Thymus (tissue), 11 donors: ENCODE results near the gene SLC9A8. TPM values are rescaled to one million over a fixed set of nuclear protein-coding genes. Genes with fewer than 3 reads are reported as not detected.
"Not testable (repeated sequence)": the region's sequence is repeated elsewhere in the genome, so short reads cannot be mapped to it uniquely, and the experiment has no call there.

Experiments
- DNase-seq, 9 donors: peaks; one replicate each; pipeline ENCODE4 v3.0.0-alpha.2; 2013; ENCODE audit warnings: low spot score in 9 of 9, low read depth in 6 of 9, missing footprints in 1 of 9
- H3K27ac ChIP-seq, 2 donors: one replicate each; pipeline ENCODE4 v1.5.1; 2013; ENCODE audit warnings: control low read depth in 1 of 2, low read depth in 1 of 2, low read length in 1 of 2, mild to moderate bottlenecking in 1 of 2, moderate library complexity in 1 of 2
- H3K27me3 ChIP-seq, 2 donors: one replicate each; pipeline ENCODE4 v1.5.1; 2013; ENCODE audit warnings: low read length in 1 of 2; ENCODE audit not compliant: control insufficient read depth in 2 of 2, insufficient read depth in 1 of 2
- H3K36me3 ChIP-seq, 2 donors: one replicate each; pipeline ENCODE4 v1.5.1; 2013; ENCODE audit warnings: low read length in 1 of 2, mild to moderate bottlenecking in 1 of 2, moderate library complexity in 1 of 2; ENCODE audit not compliant: control insufficient read depth in 2 of 2, insufficient read depth in 2 of 2
- H3K4me1 ChIP-seq, 2 donors: one replicate each; pipeline ENCODE4 v1.5.1; 2013; ENCODE audit warnings: low read length in 2 of 2; ENCODE audit not compliant: control insufficient read depth in 2 of 2, insufficient read depth in 2 of 2
- H3K4me3 ChIP-seq, 2 donors: one replicate each; pipeline ENCODE4 v1.5.1; 2013; ENCODE audit warnings: low read length in 2 of 2, control low read depth in 1 of 2, mild to moderate bottlenecking in 1 of 2
- H3K9me3 ChIP-seq, 2 donors: one replicate each; pipeline ENCODE4 v1.5.1; 2013; ENCODE audit warnings: low read length in 1 of 2, mild to moderate bottlenecking in 1 of 2; ENCODE audit not compliant: control insufficient read depth in 2 of 2, insufficient read depth in 1 of 2
- WGBS: extraction: QIAGEN DNeasy Blood & Tissue Kit; methylation state at CpG from one replicate; pipeline ENCODE4 v1.1.7; 2013; 5-methylcytosine and 5-hydroxymethylcytosine counted together
- polyA plus RNA-seq: library from polyadenylated mRNA; stranded (reverse); fragments of 200-250 nt; gene quantifications from one replicate; pipeline ENCODE4 v1.2.3, GENCODE V29; 2013
- total RNA-seq: library from RNA; stranded (reverse); fragments of 120-200 nt; gene quantifications from one replicate; pipeline ENCODE4 v1.2.4, GENCODE V29; 2013
- donor health status: healthy.

SLC9A8 gene
- total and polyA plus RNA-seq, 2 donors, result 3.9 to 14.1 TPM

GRCh38 chr20:49851991-49852390 lies 39.4 kb downstream of the SLC9A8 start:
- 92% methylated on average over 7 of the region's 7 CpGs for WGBS
- Histone ChIP-seq H3K27me3 (no peaks in the 10 kb centered on the region), H3K4me1 (peaks cover 0 to 15% of the 10 kb centered on the region in 2 donors), H3K9me3 (no peaks in the 10 kb centered on the region), H3K36me3 (peaks cover 38 to 56% of the 10 kb centered on the region in 2 donors), H3K4me3 (no peak overlapping the region), H3K27ac (no peak overlapping the region)
- no peak for DNase-seq

- DNase-seq, result no peak
- WGBS, result 85% methylated on average over 8 of the region's 8 CpGs
- H3K27ac ChIP-seq, result no peak overlapping the region
- H3K27me3 ChIP-seq, result no peaks in the 10 kb centered on the region
- H3K4me3 ChIP-seq, result no peak overlapping the region
- H3K9me3 ChIP-seq, result no peaks in the 10 kb centered on the region
- H3K4me1 ChIP-seq, result peaks cover 0 to 15% of the 10 kb centered on the region in 2 donors
- H3K36me3 ChIP-seq, result peaks cover 43 to 56% of the 10 kb centered on the region in 2 donors
Observed at GRCh38 chr20:49852522-49853080, 40.0 kb downstream of the SLC9A8 start.

GRCh38 chr20:49853640-49854039 lies 41.0 kb downstream of the SLC9A8 start:
- 95% methylated on average over 5 of the region's 5 CpGs for WGBS
- no peaks in the 10 kb centered on the region for H3K27me3 ChIP-seq
- peaks cover 39 to 51% of the 10 kb centered on the region in 2 donors for H3K36me3 ChIP-seq
- H3K4me3 ChIP-seq, result no peak overlapping the region
- H3K9me3 ChIP-seq, result no peaks in the 10 kb centered on the region
- peaks cover 0 to 15% of the 10 kb centered on the region in 2 donors for H3K4me1 ChIP-seq
- DNase-seq, result no peak
- no peak overlapping the region for H3K27ac ChIP-seq

- Histone ChIP-seq H3K27me3 (no peaks in the 10 kb centered on the region), H3K27ac (no peak overlapping the region), H3K36me3 (peaks cover 36 to 50% of the 10 kb centered on the region in 2 donors), H3K4me1 (peaks cover 0 to 18% of the 10 kb centered on the region in 2 donors), H3K9me3 (no peaks in the 10 kb centered on the region), H3K4me3 (no peak overlapping the region)
- 97% methylated on average over 10 of the region's 10 CpGs for WGBS
- DNase-seq, result no peak
Observed at GRCh38 chr20:49854190-49854875, 41.7 kb downstream of the SLC9A8 start.

GRCh38 chr20:49856904-49857303 lies 44.3 kb downstream of the SLC9A8 start:
- peaks cover 0 to 11% of the 10 kb centered on the region in 2 donors for H3K4me1 ChIP-seq
- 98% methylated on average over 3 of the region's 3 CpGs for WGBS
- no peak for DNase-seq
- no peak overlapping the region for H3K4me3 ChIP-seq
- no peak overlapping the region for H3K27ac ChIP-seq
- no peaks in the 10 kb centered on the region for H3K9me3 ChIP-seq
- no peaks in the 10 kb centered on the region for H3K27me3 ChIP-seq
- peaks cover 18 to 37% of the 10 kb centered on the region in 2 donors for H3K36me3 ChIP-seq

- 98% methylated on average over 2 of the region's 2 CpGs for WGBS
- no peak overlapping the region for H3K4me3 ChIP-seq
- no peaks in the 10 kb centered on the region for H3K9me3 ChIP-seq
- peaks cover 0 to 11% of the 10 kb centered on the region in 2 donors for H3K4me1 ChIP-seq
- H3K36me3 ChIP-seq, result peaks cover 20 to 38% of the 10 kb centered on the region in 2 donors
- H3K27ac ChIP-seq, result no peak overlapping the region
- H3K27me3 ChIP-seq, result no peaks in the 10 kb centered on the region
- DNase-seq, result no peak
Observed at GRCh38 chr20:49858076-49858585, 45.5 kb downstream of the SLC9A8 start.

GRCh38 chr20:49859011-49859410 lies 46.4 kb downstream of the SLC9A8 start:
- WGBS, result 96% methylated on average over 6 of the region's 6 CpGs
- Histone ChIP-seq H3K9me3 (no peaks in the 10 kb centered on the region), H3K36me3 (peaks cover 17 to 30% of the 10 kb centered on the region in 2 donors), H3K4me1 (peaks cover 0 to 4% of the 10 kb centered on the region in 2 donors), H3K4me3 (no peak overlapping the region), H3K27ac (no peak overlapping the region), H3K27me3 (no peaks in the 10 kb centered on the region)
- DNase-seq, result no peak

- DNase-seq, result no peak
- Histone ChIP-seq H3K27ac (no peak overlapping the region), H3K4me1 (peaks cover 0 to 3% of the 10 kb centered on the region in 2 donors), H3K36me3 (peaks cover 21 to 34% of the 10 kb centered on the region in 2 donors), H3K4me3 (no peak overlapping the region), H3K9me3 (no peaks in the 10 kb centered on the region), H3K27me3 (no peaks in the 10 kb centered on the region)
Observed at GRCh38 chr20:49859807-49860206, 47.2 kb downstream of the SLC9A8 start.

- not testable (repeated sequence) for H3K4me1 ChIP-seq, H3K27me3 ChIP-seq, H3K9me3 ChIP-seq, H3K27ac ChIP-seq, DNase-seq, H3K4me3 ChIP-seq
- H3K36me3 ChIP-seq, result peaks cover 28 to 38% of the 10 kb centered on the region in 2 donors
- WGBS, result 96% methylated on average over 3 of the region's 3 CpGs
Observed at GRCh38 chr20:49861232-49861631, 48.6 kb downstream of the SLC9A8 start.
